HCT116 (cell line): ENCODE data around the gene TBX3. TPM values are rescaled to one million over a fixed set of nuclear protein-coding genes. Genes with fewer than 3 reads are reported as not detected.

ENCODE experiments used
- ATAC-seq: fragments of 200-7000 bp; cut with Tn5 transposase; 2 replicates; pipeline ENCODE4 v1.9.1; 2020; ENCODE audit warnings: mild to moderate bottlenecking, moderate library complexity
- BruUV-seq: library from RNA; stranded (reverse); fragments of 400-500 nt; replicated peaks from 2 replicates; lab custom pipeline; 2021; lab: Mats Ljungman, UMichigan
- CTCF ChIA-PET: fragments of 300-600 bp; sonication (Branson Sonifier 250); formaldehyde crosslinking; loops from one replicate; lab custom pipeline; 2021; ENCODE audit warnings: antibody characterized with exemption; lab: Charles Lee
- POLR2A ChIA-PET: fragments of 300-600, 350-600 bp; sonication (Branson Sonifier 250); formaldehyde crosslinking; loops from one replicate; lab custom pipeline; 2021; ENCODE audit warnings: antibody characterized with exemption; lab: Charles Lee
- RAD21 ChIA-PET, 2 experiments: fragments of 300-600 bp; sonication (Branson Sonifier 250); formaldehyde crosslinking; loops; one replicate each; lab custom pipeline; 2023; ENCODE audit warnings: low total read pairs in 2 of 2; ENCODE audit not compliant: uncharacterized antibody in 2 of 2, unreplicated experiment in 2 of 2, low non-redundant PET in 1 of 2; lab: Charles Lee
- DNase-seq: peaks from one replicate; pipeline ENCODE4 v3.0.0-alpha.2; 2010; ENCODE audit warnings: low read depth, low spot score
- H2AFZ ChIP-seq: fragments of 200-600 bp; shearing (Covaris generic), sonication (generic); 2 replicates; pipeline ENCODE4 v1.6.1; 2017; ENCODE audit warnings: low read depth, mixed run types, mixed read lengths, antibody characterized with exemption, low read length; ENCODE audit not compliant: poor library complexity, severe bottlenecking
- H3K27ac ChIP-seq: 2 replicates; pipeline ENCODE4 v1.5.1; 2012; ENCODE audit warnings: low read depth, low read length
- H3K27me3 ChIP-seq: fragments of 200-600 bp; sonication (generic); 2 replicates; pipeline ENCODE4 v1.6.1; 2016; ENCODE audit warnings: mixed run types, low read length, mixed read lengths; ENCODE audit not compliant: insufficient read depth
- H3K36me3 ChIP-seq, 2 experiments: fragments of 200-500 bp in 1 of 2; fragments of 200-600 bp in 1 of 2; sonication (Bioruptor generic) in 1 of 2; sonication (generic) in 1 of 2; 2 replicates each; pipeline versions ENCODE4 v1.5.1 to v1.6.1; 2014 to 2016; ENCODE audit warnings: low read length in 2 of 2, inconsistent platforms in 1 of 2, mixed read lengths in 1 of 2, mixed run types in 1 of 2; ENCODE audit not compliant: insufficient read depth in 2 of 2, control insufficient read depth in 1 of 2
- H3K4me1 ChIP-seq, 2 experiments: fragments of 200-600 bp in 1 of 2; sonication (generic) in 1 of 2; 2 replicates each; pipeline versions ENCODE4 v1.5.1 to v1.6.1; 2012 to 2017; ENCODE audit warnings: low read length in 2 of 2, inconsistent platforms in 1 of 2, mild to moderate bottlenecking in 1 of 2, mixed read lengths in 1 of 2, mixed run types in 1 of 2, moderate library complexity in 1 of 2; ENCODE audit not compliant: insufficient read depth in 2 of 2, control insufficient read depth in 1 of 2
- H3K4me2 ChIP-seq: fragments of 200-600 bp; sonication (generic); 2 replicates; pipeline ENCODE4 v1.6.1; 2017; ENCODE audit warnings: mixed run types, low read length, mixed read lengths
- H3K4me3 ChIP-seq, 2 experiments: fragments of 200-600 bp in 1 of 2; sonication (generic) in 1 of 2; replicated peaks in 1 of 2; 2 replicates each; pipeline ENCODE4 v1.5.1; 2011 to 2016; ENCODE audit warnings: low read length in 2 of 2, control low read depth in 1 of 2, low read depth in 1 of 2, mild to moderate bottlenecking in 1 of 2, mixed read lengths in 1 of 2, mixed run types in 1 of 2
- H3K79me2 ChIP-seq: fragments of 200-600 bp; sonication (generic); 2 replicates; pipeline ENCODE4 v1.6.1; 2017; ENCODE audit warnings: mild to moderate bottlenecking, mixed run types, low read length, moderate library complexity, mixed read lengths; ENCODE audit not compliant: insufficient read depth
- H3K9ac ChIP-seq: fragments of 200-600 bp; sonication (generic); 2 replicates; pipeline ENCODE4 v1.6.1; 2016; ENCODE audit warnings: low read length, mixed read lengths
- H3K9me2 ChIP-seq: fragments of 200-600 bp; sonication (generic), shearing (Covaris generic); 2 replicates; pipeline ENCODE4 v1.6.1; 2017; ENCODE audit warnings: mixed run types, mild to moderate bottlenecking, moderate library complexity; ENCODE audit not compliant: insufficient read depth
- H3K9me3 ChIP-seq, 2 experiments: fragments of 200-500 bp in 1 of 2; fragments of 200-600 bp in 1 of 2; sonication (Bioruptor generic) in 1 of 2; sonication (generic) in 1 of 2; 2 replicates each; pipeline ENCODE4 v1.6.1; 2014 to 2017; ENCODE audit warnings: low read length in 2 of 2, mixed read lengths in 2 of 2, inconsistent platforms in 1 of 2, low read depth in 1 of 2, mild to moderate bottlenecking in 1 of 2, mixed run types in 1 of 2, moderate library complexity in 1 of 2; ENCODE audit not compliant: control insufficient read depth in 1 of 2, insufficient read depth in 1 of 2
- H4K20me1 ChIP-seq: fragments of 200-600 bp; sonication (generic), shearing (Covaris generic); 2 replicates; pipeline ENCODE4 v1.6.1; 2017; ENCODE audit warnings: mixed run types, mild to moderate bottlenecking, moderate library complexity; ENCODE audit not compliant: insufficient read depth
- ATF3 ChIP-seq: IDR thresholded peaks from 2 replicates; pipeline ENCODE4 v1.6.1; 2012
- CEBPB ChIP-seq: IDR thresholded peaks from 2 replicates; pipeline ENCODE4 v1.6.1; 2012; ENCODE audit warnings: low read depth
- ELF1 ChIP-seq: IDR thresholded peaks from 2 replicates; pipeline ENCODE4 v1.6.1; 2012; ENCODE audit warnings: low read depth, borderline replicate concordance
- EZH2 ChIP-seq: fragments of 200-600 bp; sonication (generic); IDR thresholded peaks from 2 replicates; pipeline ENCODE4 v1.6.1; 2017; ENCODE audit warnings: antibody characterized with exemption, mixed run types
- POLR2AphosphoS5 ChIP-seq: IDR thresholded peaks from 2 replicates; pipeline ENCODE4 v1.6.1; 2011; ENCODE audit warnings: mild to moderate bottlenecking, low read depth, low read length, moderate library complexity
- intact Hi-C: fragments of 100-400 bp; cut with micrococcal nuclease; formaldehyde crosslinking; loops from 2 replicates; pipeline ENCODE4 v1.10.0; 2022
- total RNA-seq: library from RNA; stranded (reverse); gene quantifications from one replicate; pipeline ENCODE4 v1.2.1, GENCODE V29; 2021; ENCODE audit not compliant: unreplicated experiment
- TF ChIP-seq, protein P1 (sequence below): IDR thresholded peaks from 2 replicates; pipeline ENCODE4 v1.6.1; 2012; ENCODE audit warnings: low read depth

The TBX3 gene
- total RNA-seq, 1 experiment from 2014 or later = 12.8 TPM

- no TSS peak for BruUV-seq
- Histone ChIP-seq H3K4me1 (peaks cover 0 to 14% of the 10 kb centered on the region in 2 experiments; a peak in 2 of 4 replicates), H3K4me3 (no peak overlapping the region), H3K27me3 (no peaks in the 10 kb centered on the region), H3K9me3 (no peaks in the 10 kb centered on the region), H3K79me2 (peaks cover 16% of the 10 kb centered on the region), H3K27ac (no peak overlapping the region), H3K9ac (no peak overlapping the region), H2AFZ (no peak overlapping the region), H3K9me2 (no peaks in the 10 kb centered on the region), H3K4me2 (no peak overlapping the region), H3K36me3 (peaks cover 3 to 4% of the 10 kb centered on the region in 2 experiments; a peak in 1 of 4 replicates), H4K20me1 (no peaks in the 10 kb centered on the region)
- TF ChIP-seq EZH2 (no peak), POLR2AphosphoS5 (no peak), ELF1 (no peak), ATF3 (no peak), CEBPB (no peak)
- TF ChIP-seq, protein P1, sequence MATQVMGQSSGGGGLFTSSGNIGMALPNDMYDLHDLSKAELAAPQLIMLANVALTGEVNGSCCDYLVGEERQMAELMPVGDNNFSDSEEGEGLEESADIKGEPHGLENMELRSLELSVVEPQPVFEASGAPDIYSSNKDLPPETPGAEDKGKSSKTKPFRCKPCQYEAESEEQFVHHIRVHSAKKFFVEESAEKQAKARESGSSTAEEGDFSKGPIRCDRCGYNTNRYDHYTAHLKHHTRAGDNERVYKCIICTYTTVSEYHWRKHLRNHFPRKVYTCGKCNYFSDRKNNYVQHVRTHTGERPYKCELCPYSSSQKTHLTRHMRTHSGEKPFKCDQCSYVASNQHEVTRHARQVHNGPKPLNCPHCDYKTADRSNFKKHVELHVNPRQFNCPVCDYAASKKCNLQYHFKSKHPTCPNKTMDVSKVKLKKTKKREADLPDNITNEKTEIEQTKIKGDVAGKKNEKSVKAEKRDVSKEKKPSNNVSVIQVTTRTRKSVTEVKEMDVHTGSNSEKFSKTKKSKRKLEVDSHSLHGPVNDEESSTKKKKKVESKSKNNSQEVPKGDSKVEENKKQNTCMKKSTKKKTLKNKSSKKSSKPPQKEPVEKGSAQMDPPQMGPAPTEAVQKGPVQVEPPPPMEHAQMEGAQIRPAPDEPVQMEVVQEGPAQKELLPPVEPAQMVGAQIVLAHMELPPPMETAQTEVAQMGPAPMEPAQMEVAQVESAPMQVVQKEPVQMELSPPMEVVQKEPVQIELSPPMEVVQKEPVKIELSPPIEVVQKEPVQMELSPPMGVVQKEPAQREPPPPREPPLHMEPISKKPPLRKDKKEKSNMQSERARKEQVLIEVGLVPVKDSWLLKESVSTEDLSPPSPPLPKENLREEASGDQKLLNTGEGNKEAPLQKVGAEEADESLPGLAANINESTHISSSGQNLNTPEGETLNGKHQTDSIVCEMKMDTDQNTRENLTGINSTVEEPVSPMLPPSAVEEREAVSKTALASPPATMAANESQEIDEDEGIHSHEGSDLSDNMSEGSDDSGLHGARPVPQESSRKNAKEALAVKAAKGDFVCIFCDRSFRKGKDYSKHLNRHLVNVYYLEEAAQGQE = no peak
- DNase-seq (no peak), ATAC-seq (no peak)
- RAD21 ChIA-PET = no interaction called here
- intact Hi-C loops = no loop called here
- POLR2A ChIA-PET = no interaction called here
- CTCF ChIA-PET = no interaction called here
Observed at GRCh38 chr12:114679452-114679875, 4.5 kb downstream of the TBX3 start.
